HG03354 (cell line): Measurements from ENCODE around the gene LDB1.

Experiments
- ATAC-seq: cut with Tn5 transposase; IDR thresholded peaks from one replicate; pipeline ENCODE4 v1.9.1; 2021; ENCODE audit warnings: mild to moderate bottlenecking; ENCODE audit not compliant: unreplicated experiment, poor library complexity, severe bottlenecking

LDB1 gene

GRCh38 chr10:102114861-102115618, 5.1 kb downstream of the LDB1 start:
- peak; percentile 73 for ATAC-seq

- peak; percentile 22 for ATAC-seq
These were observed 6.0 kb downstream of the LDB1 start for GRCh38 chr10:102113956-102114857.

DNA sequence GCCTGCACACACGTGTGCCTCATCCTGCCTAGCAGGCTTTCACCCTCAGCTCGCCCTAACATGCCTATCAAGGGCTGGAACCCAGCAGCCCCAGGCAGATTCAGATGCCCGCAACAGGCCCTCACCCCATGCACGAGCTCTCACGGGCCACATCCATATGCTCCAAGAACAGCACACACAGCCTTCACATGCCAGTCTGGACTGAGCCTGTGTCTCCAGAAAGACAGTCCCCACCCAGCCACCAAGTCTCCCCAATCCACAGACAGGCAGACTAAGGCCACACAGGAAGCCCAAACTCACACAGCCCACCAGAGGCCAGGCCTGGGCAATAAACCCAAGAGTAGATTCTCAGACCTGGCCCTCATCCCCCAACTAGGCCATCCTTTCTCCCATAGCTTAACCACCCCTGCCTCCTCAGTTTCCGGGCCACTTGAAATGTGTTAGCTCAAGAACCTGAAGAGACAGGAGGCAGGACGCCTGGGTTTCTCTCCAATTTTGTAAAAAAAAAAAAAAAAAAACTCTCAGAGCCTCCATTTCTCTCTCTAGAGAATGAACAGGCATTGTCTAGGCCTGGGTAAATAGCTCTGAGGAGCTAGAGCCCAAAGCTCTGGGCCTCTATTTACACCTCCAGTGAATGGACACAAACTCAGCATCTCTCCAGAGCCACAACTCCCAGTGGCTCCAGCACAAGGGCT, 6.8 kb downstream of the LDB1 start:
- ATAC-seq, result no peak

GRCh38 chr10:102112210-102112817, 7.9 kb downstream of the LDB1 start:
- no peak for ATAC-seq

- ATAC-seq, result no peak
These were observed 8.9 kb downstream of the LDB1 start for GRCh38 chr10:102111276-102111675.

GRCh38 chr10:102109166-102110116, 10.7 kb downstream of the LDB1 start:
- no peak for ATAC-seq

- no peak for ATAC-seq
These were observed 13.2 kb downstream of the LDB1 start for GRCh38 chr10:102106998-102107397.

DNA sequence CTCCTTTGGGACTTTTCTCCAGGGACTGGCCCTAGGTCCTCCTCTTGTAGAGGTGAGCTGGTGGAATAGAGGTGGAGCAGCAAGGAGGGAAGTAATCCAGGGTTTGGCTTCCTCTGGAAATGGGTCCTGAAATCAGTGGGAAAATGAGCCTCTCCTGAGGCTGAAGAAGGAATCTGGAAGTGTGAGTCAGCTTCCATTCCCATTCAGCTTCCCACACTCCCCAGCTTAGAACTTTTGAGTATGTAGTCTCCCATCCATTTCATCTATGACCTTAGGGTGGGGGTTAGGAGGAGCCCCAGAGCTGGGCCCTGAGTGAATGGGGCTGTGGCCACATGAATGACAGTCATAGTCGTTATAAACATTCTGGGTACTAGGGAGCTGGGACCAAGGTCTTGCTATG, 17.7 kb downstream of the LDB1 start:
- ATAC-seq, result no peak

GRCh38 chr10:102101152-102101551, 19.0 kb downstream of the LDB1 start:
- no peak for ATAC-seq

GRCh38 chr10:102096449-102096848, 23.7 kb downstream of the LDB1 start:
- ATAC-seq, result no peak

DNA sequence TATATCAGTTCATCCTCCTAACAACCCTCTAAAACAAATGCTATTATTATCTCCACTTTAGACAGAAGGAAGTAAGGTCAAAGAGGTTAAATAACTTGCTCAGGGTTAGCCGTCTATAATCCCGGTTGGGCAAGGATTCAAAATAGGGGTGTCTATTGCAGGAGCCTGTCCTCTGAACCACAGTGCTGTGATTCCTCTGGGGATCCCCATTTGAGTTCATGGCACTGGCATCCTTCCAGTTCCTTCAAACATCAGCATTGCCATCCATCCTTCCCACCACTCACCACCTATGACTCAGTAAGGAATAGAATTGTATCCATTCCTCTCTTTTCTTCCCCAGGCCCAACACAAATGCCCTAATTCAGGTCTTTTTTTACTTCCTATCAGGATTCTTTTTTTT, 29.4 kb downstream of the LDB1 start:
- ATAC-seq, result no peak

GRCh38 chr10:102086196-102086595, 34.0 kb downstream of the LDB1 start:
- ATAC-seq, result no peak

DNA sequence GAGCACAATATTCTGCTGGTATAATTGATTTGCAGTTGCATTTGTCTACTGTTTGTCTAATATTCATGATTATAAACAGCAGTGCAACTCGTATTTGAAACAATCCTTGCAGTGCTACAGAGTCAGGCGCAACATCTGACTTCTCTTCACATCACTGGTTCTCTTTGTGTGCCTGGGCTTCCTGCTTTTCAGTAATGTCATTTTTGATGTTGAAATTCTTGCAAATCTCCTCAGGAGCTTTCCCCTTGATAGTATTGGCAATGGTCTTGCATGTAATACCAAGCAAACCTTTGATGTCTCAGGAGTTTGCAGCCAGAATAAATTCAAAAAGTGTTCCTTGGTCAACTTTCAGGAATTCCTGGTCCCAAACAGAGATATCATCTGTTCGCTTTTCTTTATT, 34.8 kb downstream of the LDB1 start:
- ATAC-seq, result no peak

DNA sequence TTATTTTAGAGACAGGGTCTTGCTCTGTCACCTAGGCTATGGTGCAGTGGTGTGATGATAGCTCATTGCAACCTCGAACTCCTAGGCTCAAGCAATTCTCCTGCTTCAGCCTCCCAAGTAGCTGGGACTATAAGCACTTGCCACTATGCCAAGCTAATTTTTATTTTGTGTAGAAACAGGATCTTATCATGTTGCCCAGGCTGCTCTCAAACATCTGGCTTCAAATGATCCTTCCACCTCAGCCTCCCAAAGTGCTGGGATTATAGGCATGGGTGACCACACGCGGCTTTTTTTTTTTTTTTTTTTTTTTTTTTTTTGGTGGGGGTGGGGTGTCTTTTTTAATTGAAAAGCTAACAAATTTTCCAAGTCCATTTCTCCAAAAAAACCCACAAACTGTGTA, 36.6 kb downstream of the LDB1 start:
- ATAC-seq, result no peak

GRCh38 chr10:102072673-102073527, 47.3 kb downstream of the LDB1 start:
- peak; percentile 57 for ATAC-seq

DNA sequence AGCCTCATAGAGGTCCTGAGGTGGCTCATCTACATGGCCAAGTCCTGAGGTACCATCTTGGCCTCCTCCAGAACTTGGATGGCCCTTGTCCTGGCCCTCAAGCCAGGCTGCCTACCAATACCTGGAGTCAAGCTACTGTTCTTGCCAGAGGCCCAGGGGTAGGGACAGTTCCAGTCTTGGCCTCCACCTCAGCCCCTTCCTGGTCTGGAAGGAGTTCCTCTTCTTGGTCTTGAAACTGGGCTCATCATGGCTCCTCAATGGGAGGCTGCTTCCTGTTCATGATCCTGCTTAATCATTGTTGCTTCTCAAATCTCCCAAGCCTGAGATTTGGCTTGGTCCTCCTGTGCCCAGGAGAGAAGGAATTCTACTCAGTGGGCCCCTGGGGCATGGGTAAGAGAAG, 51.1 kb downstream of the LDB1 start:
- no peak for ATAC-seq

DNA sequence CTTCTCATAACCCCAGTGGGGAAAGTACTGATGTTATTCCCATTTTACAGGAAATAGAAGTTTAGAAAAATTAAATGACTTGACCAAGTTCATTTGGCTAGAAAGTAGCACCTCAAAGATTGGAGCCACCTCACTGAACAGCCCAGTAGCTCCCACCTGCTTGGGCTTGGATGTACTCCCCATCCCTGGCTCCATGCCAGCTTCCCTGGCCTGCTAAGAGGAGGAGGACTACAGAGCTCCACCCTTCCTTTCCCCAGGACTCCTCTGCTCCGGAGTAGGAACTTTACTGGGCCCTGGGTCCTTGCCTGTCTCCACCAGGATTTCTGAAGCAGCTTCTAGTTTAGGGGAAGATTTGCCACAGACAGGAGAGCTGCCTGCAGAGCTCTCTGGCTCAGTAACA, 52.0 kb downstream of the LDB1 start:
- ATAC-seq, result no peak
